Left kidney (tissue), 2 donors: ENCODE results near the gene IQCE. TPM values are rescaled to one million over a fixed set of nuclear protein-coding genes. Genes with fewer than 3 reads are reported as not detected.
"Not testable (repeated sequence)": the region's sequence is repeated elsewhere in the genome, so short reads cannot be mapped to it uniquely, and the experiment has no call there.

Experiments
- DNase-seq: peaks from one replicate; pipeline ENCODE4 v3.0.0-alpha.2; 2013
- polyA plus RNA-seq: library from polyadenylated mRNA; unstranded; fragments of 120-200 nt; gene quantifications from one replicate; pipeline ENCODE4 v1.2.1, GENCODE V29; 2013; ENCODE audit not compliant: insufficient read length

Gene IQCE
- polyA plus RNA-seq, 1 donor = 26.5 TPM

DNA sequence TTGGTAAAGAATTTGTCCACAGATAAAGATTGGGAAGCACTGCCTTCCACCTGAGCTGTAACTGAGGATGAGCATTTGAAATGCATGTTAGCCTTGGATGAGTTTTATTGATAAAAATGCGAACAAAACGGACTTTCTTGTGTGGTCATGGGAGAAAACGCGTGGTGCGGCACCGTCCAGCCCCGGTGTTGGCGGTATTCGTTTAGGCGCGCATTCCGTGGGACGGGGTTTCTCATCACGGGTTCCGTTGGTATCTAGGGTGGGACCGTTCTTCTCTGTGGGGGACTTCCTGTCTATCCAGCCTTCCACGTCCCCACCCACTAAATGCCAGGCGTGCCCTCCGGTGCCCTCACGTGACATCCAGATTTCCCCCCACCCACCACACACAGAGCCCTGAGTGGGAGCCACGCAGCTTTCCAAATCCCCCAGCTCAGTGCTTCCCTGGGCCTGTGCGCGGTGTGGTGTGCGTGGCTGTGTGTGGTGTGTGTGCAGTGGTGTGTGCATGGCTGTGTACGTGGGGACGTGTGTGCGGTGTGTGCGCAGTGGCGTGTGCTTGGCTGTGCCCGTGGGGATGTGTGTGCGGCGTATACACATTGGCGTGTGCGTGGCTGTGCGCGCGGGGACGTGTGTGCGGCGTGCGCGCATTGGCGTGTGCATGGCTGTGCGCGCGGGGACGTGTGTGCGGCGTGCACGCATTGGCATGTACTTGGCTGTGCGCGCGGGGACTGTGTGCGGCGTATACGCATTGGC, 18.1 kb downstream of the IQCE start:
- no peak for DNase-seq

DNA sequence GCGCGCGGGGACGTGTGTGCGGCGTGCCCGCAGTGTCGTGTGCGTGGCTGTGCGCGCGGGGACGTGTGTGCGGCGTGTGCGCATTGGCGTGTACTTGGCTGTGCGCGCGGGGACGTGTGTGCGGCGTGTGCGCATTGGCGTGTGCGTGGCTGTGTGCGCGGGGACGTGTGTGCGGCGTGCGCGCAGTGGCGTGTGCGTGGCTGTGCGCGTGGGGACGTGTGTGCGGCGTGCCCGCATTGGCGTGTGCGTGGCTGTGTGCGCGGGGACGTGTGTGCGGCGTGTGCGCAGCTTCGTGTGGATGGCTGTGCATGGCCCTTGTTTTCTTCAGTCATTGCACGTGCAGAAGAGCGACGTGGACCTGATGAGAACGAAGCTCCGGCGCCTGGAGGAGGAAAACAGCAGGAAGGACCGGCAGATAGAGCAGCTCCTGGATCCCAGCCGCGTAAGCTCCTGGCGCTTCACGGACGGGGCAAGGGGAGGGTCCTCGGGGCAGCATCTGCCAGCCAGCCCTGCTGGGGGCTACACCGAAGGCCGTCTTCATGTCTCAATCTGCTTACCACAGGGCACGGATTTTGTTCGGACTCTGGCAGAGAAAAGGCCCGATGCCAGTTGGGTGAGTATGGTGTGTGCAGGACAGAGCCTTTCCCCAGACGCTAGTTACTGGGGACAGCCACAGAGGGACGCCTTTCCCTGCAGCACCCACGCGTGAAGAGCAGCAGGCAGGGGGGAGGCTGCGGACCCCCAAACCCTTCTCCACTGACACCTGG, 19.3 kb downstream of the IQCE start:
- no peak for DNase-seq

- DNase-seq = no peak
Measured at GRCh38 chr7:2580636-2581035, 21.9 kb downstream of the IQCE start.

- DNase-seq = no peak
Measured at GRCh38 chr7:2582006-2582735, 23.4 kb downstream of the IQCE start.

GRCh38 chr7:2583798-2584580, 25.2 kb downstream of the IQCE start:
- DNase-seq = no peak

GRCh38 chr7:2585446-2585845, 26.7 kb downstream of the IQCE start:
- DNase-seq = no peak

GRCh38 chr7:2586326-2587020, 27.7 kb downstream of the IQCE start:
- DNase-seq = no peak

DNA sequence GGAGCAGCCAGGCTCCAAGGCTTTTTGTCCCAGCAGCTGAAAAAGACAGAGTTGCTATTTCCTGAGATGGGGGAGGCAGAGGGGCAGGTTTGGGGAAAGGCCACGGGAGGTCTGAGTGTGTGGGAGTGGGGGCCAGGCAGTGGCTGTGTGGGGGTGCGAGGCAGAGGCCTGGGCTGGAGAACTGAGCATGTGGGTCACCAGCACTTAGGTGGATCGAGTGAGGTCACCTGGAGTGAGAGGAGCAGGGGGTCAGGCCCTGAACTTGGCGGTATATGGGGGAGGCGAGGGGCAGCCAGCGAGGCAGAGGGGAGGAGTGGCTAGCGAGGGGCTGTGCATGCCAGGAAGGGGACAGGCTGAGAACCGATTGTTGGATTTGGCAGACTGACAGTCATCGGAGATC, 28.4 kb downstream of the IQCE start:
- DNase-seq = no peak

GRCh38 chr7:2587778-2588177, 29.0 kb downstream of the IQCE start:
- no peak for DNase-seq

GRCh38 chr7:2589341-2589740, 30.6 kb downstream of the IQCE start:
- no peak for DNase-seq

DNA sequence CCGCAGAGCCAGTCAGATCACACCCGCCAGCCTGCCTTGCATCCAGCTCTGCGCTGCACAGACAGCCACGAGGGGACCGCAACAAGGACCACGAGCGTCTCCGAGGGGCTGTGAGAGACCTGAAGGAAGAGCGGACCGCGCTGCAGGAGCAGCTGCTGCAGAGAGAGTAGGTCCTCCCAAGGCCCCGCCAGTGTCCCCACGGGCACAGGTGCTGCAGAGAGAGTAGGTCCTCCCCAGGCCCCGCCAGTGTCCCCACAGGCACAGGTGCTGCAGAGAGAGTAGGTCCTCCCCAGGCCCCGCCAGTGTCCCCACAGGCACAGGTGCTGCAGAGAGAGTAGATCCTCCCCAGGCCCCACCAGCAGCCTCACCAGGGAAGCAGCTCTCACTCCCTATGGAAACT, 31.2 kb downstream of the IQCE start:
- not testable (repeated sequence) for DNase-seq

- no peak for DNase-seq
Measured at GRCh38 chr7:2592375-2592865, 33.6 kb downstream of the IQCE start.

DNA sequence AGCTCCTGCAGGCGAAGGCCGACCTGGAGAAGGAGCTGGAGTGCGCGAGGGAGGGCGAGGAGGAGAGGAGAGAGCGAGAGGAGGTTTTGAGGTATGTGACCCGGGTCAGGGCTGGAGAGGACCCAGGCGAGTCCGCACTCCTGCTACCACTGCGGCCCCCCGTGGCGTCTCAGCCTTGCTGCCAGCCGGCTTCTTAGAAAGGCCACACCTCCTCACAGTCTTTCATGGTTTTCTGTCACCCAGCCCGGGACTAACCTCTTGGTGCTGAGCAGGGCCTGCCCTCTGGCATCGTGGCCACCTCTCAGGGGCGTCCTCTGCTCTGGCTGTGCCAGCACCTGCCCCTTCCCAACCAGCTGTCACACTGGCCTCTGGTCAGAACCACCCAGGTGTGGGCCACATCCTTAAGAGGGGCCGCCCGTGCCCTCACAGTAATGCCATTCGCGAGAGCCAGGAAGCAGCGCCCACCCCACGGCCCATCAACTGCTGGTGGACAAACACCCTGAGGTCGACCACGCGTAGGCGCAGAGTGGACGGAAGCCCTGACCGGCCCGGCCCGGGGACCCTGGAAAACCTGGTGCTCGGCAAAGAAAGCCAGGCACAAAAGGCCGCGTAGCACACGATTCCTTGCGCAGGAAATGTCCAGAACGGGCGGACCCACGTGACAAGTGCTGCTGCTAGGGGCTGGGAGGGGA, 34.4 kb downstream of the IQCE start:
- no peak for DNase-seq

GRCh38 chr7:2594599-2594998, 35.8 kb downstream of the IQCE start:
- DNase-seq = no peak

- DNase-seq = no peak
Measured at GRCh38 chr7:2595258-2595860, 36.6 kb downstream of the IQCE start.

DNA sequence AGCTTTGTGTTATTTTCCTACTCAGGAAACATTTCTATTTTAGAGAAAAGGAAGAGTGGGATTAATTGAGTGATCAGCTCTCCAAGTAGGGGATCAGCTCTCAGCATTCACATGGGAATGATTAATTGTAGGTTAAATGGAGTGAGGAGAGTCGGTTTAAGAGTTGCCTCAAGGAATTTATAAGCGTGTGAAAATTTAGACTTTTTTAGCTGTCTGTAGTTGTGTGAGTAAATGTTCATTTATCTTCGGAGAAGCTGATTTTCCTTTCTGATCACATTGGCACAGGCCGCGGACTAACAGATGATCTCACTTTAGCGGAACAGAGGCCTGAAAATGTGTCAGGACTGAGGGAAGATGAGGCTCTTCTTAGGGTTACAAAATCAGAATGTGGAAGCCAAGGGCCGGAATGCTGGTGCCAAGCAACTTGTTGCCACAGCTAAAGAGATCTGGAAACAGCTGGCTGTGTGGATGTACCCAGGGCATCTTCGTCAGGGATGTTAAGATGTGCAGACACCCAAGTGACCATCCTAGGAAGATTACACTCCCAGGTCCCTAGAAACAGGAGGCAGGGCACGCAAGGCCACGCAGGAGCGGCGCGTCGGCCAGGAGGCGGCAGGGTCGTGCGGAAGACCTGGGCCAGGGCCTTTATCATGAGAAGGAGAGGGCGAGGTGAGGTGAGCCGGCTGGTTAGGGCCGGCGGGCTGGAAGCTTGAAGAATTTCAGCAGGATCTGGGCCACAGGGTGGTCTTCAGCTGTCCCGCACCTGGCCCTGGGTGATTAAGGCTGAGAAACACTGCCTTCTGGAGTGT, 37.9 kb downstream of the IQCE start:
- no peak for DNase-seq

DNA sequence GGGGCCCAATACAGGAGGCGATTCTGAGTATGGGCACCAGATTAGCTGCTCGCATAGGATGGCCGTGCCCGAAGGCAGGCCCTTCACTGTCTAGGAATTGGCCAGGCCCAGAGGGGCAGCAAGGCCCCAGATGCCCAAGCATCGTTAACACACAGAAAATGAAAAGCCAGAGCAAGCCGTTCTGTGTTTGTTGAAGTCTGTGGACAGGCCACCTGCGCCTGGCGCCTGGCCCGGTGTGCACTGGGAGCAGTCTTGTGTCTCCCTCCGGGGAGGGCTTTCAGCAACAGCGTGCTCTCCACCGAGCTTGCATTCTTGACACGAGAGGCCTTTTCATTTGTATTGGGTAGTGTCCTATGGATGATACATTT, 38.5 kb downstream of the IQCE start:
- no peak for DNase-seq

DNA sequence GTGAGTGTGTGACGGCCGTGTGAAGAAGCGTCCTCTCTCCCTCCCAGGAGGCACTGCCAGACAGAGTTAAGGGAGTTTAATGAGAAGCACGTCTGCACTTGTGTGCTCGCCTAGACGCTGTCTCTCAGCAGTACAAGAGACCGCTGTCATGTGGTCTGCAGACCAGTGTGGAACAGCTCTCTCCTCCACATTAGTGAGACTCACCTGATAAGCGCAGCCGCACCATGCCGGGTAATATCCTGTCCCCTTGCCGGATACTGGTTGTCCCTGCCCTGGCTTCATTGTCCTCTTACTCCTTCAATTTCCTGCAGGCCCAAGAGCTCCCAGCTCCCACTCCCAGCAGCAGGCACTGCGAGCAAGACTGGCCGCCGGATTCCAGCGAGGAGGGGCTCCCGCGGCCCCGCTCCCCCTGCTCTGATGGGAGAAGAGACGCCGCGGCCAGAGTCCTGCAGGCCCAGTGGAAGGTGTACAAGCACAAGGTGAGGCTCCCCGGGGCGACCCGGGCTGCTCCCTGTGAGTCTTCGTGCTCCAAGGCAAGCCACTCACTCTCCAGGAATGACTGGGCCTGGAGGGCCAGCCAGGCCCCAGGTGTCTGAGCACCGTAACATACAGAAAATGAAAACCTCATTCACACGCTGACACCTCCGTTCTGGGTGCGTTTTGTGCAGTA, 39.5 kb downstream of the IQCE start:
- DNase-seq = no peak

DNA sequence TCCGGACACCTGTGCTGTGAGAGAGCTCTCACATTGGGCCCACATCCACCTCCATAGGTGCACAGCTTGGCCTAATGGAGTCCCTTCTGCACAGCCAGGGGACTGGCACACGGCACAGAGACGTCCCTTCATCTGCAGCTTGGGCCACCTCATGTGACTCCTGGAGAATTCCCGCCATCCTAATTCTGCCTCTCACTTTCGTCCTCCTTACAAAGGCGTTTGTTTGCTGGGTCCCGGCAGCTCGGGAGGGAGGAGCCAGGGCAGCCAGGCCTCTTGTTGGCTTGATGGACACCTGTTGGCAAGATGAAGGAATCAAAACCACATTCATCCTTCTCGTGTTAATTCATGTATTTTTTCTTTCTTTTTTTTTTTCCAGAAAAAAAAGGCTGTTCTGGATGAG, 42.3 kb downstream of the IQCE start:
- DNase-seq = no peak
